Measurements from ENCODE around the gene DNAI1.

Gene DNAI1

GRCh38 chr9:34446468-34446891, 12.1 kb upstream of the DNAI1 start:
- DNase-seq (ENCODE audit: low read depth): no peak
- in situ Hi-C loops (cut with HindIII; ENCODE audit: low sequenced_read_pairs): loop anchor here (10.0 kb wide), 1 partner anchor 182 kb away; no protein-coding TSS in a partner anchor
- no peak for TF ChIP-seq CTCF (IDR thresholded peaks at IDR 0.05; ENCODE audit: low read depth, low read length, missing control alignments)
- H3K4me3 ChIP-seq (ENCODE audit: low read depth, low read length): no peak overlapping the region

GRCh38 chr9:34446951-34447350, 11.7 kb upstream of the DNAI1 start:
- no peak overlapping the region for H3K4me3 ChIP-seq (ENCODE audit: low read depth, low read length)
- TF ChIP-seq CTCF (IDR thresholded peaks at IDR 0.05; ENCODE audit: low read depth, low read length, missing control alignments): no peak
- no peak for DNase-seq (ENCODE audit: low read depth)
- in situ Hi-C loops (cut with HindIII; ENCODE audit: low sequenced_read_pairs): loop anchor here (10.0 kb wide), 1 partner anchor 182 kb away; no protein-coding TSS in a partner anchor

GRCh38 chr9:34450644-34451043, 8.0 kb upstream of the DNAI1 start:
- in situ Hi-C loops (cut with HindIII; ENCODE audit: low sequenced_read_pairs): no loop called here
- DNase-seq (ENCODE audit: low read depth): no peak
- no peak for TF ChIP-seq CTCF (IDR thresholded peaks at IDR 0.05; ENCODE audit: low read depth, low read length, missing control alignments)
- no peak overlapping the region for H3K4me3 ChIP-seq (ENCODE audit: low read depth, low read length)

GRCh38 chr9:34451135-34451534, 7.5 kb upstream of the DNAI1 start:
- no peak for DNase-seq (ENCODE audit: low read depth)
- in situ Hi-C loops (cut with HindIII; ENCODE audit: low sequenced_read_pairs): no loop called here
- TF ChIP-seq CTCF (IDR thresholded peaks at IDR 0.05; ENCODE audit: low read depth, low read length, missing control alignments): no peak
- no peak overlapping the region for H3K4me3 ChIP-seq (ENCODE audit: low read depth, low read length)

- TF ChIP-seq CTCF (IDR thresholded peaks at IDR 0.05; ENCODE audit: low read depth, low read length, missing control alignments): no peak
- DNase-seq (ENCODE audit: low read depth): no peak
- H3K4me3 ChIP-seq (ENCODE audit: low read depth, low read length): no peak overlapping the region
- in situ Hi-C loops (cut with HindIII; ENCODE audit: low sequenced_read_pairs): no loop called here
Observed at GRCh38 chr9:34451545-34451944, 7.1 kb upstream of the DNAI1 start.

GRCh38 chr9:34452568-34452967, 6.0 kb upstream of the DNAI1 start:
- TF ChIP-seq CTCF (IDR thresholded peaks at IDR 0.05; ENCODE audit: low read depth, low read length, missing control alignments): no peak
- no peak overlapping the region for H3K4me3 ChIP-seq (ENCODE audit: low read depth, low read length)
- no peak for DNase-seq (ENCODE audit: low read depth)
- in situ Hi-C loops (cut with HindIII; ENCODE audit: low sequenced_read_pairs): no loop called here

Data from astrocyte of the cerebellum (primary cell).